Stimulated activated naive CD8-positive, alpha-beta T cell treated with anti-CD3 and anti-CD28 coated beads, Interleukin-15, Interleukin-2, amounts not matched to agents 100 U/mL and 50 U/mL, for 24 hours (primary cell): ENCODE data around the gene CENPT.

Experiments used
- ATAC-seq: fragments of 150-1000 bp; cut with Tn5 transposase; one replicate; pipeline ENCODE4 v1.10.0; 2021
- DNase-seq: peaks from one replicate; pipeline ENCODE4 v3.0.0; 2021

CENPT gene, protein sequence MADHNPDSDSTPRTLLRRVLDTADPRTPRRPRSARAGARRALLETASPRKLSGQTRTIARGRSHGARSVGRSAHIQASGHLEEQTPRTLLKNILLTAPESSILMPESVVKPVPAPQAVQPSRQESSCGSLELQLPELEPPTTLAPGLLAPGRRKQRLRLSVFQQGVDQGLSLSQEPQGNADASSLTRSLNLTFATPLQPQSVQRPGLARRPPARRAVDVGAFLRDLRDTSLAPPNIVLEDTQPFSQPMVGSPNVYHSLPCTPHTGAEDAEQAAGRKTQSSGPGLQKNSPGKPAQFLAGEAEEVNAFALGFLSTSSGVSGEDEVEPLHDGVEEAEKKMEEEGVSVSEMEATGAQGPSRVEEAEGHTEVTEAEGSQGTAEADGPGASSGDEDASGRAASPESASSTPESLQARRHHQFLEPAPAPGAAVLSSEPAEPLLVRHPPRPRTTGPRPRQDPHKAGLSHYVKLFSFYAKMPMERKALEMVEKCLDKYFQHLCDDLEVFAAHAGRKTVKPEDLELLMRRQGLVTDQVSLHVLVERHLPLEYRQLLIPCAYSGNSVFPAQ

DNA sequence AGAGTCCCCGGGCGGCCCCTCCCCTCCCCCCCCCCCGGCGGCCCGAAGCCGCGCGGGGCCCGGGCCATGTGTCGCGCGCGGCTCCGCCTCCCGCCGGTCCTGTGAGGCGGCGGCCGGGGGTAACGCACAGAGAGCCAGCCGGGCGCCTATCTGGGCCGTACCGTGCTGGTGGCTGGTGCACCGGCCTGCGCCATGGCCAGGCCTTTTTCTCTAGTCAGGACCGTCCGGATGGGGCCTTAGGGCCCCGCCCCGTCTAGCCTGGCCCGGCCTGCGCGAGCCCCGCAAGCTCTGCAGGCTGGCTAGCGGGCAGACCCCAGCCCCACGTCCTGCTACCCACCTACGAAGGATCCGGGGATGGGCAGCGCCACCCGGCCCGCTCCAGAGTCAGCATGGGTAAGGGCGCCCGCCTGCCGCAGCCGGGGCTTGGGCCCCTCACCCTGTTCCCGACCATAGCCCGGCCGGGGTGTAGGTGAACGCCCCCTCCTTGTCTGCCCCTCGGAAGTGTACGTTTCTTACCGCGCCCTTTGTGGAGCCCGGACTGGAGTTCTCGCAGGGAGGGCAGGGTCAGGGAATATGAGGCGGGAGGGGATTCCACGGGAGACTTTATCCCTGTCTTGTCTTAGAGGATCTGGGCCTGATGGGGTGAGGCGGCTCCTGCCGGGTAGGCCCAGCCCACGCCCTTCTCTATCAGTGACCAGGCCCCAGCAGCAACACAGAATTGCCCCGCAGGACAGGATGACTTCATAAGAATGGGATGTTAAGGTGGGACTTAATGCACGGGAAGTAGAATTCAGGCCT, at the start of gene CENPT:
TSS of gene CENPT (minus strand) at position 630 of the 798 bp plus-strand sequence. CDS start 13,834 bp downstream, outside the sequence.
- peak; percentile 27 for DNase-seq
- peak; percentile 40 for ATAC-seq

DNA sequence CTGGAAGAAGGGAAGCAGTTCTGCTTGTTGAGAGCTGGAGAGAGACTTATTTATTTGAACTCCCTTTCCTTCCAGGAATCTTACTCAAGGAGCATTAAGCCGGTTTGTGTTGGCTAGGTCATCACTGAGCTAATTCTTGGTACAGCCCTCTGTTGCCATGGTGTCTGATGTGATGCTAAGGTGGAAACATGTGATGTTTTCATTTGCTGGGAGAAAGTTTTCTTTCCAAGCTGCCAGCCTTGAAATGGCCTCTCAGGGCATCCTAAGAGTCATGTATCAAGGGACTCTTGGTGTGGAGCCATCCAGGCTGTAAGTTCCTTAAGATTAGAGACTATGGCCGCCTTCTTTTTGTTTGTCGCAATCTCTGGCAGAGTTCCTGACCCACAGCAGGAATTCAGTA, 49.7 kb upstream of the CENPT start:
- no peak for DNase-seq
- no peak for ATAC-seq

DNA sequence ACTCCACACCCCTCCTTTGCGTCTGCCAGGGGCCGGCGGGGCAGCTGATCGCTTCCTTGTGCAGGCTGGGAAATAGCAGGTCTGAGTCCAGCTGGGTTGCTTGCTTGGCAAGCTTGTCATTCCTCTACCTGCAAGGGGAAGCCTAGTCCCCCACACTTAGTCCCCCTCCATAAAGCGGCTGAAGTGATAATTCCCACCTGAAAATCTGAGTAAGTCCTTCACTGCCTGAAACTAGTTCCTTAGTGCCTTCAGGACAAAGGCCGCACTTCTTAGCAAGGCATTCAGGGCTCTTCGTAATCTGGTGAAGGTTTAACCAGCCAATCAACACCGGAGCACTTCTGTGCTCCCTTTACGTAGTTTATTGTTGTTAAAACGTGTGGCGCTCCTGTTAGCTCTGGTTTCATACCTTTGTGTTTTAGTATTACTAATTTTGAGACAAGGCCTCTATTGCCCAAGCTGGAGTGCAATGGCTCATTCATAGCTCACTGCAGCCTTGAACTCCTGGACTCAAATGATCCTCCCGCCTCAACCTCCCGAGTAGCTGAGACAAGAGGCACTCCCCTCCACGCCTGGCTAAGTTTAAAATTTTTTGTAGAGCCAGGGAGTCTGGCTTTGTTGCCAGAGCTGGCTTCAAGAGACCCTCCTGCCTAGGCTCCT, 46.4 kb upstream of the CENPT start:
- DNase-seq: no peak
- no peak for ATAC-seq

DNA sequence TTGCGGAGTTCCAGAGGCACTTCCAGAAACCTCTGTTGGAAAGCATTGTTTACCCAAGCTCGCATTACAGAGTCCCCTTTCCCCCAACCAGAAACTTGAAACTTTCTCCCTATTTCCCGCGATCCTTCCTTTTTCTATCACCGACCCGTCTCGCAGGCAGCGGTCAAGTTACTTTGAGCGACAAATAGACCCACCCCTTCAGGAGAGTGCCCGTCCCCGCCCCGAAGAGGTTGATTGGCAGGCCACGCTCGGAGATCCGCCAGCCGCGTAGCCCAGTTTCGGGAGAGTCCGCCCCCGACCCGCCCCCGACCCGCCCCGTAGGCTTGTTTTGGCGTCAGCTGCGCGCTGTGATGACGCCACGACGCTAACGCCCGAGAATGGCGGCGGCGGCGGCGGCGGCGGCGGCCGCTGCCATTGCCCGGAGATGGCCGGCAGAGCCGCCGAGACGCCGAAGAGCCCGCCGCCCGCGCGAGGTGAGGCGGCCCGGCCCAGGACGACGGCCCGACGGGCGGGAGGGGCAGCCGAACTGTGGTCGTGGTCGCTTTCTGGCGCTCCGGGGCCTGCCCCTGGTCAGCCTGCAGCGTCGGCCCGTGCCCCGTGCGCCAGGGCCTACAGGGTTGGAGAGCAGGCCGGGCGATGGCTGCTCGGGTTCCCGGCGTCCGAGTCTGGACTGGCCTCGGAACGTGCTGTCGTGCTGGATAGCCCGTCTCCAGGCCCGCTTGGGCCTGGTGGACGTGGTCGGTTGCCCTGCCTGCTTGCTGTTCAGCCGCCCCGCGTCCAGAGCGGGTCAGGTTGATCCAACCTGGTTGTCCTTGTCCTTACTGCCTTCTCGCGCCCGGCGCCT, 45.6 kb upstream of the CENPT start, which contains the start of gene PSKH1:
TSS of gene PSKH1 (plus strand) at position 356 of the 844 bp plus-strand sequence. CDS start 15,496 bp downstream, outside the sequence.
- DNase-seq (peak; percentile 96), ATAC-seq (peak; percentile 98)

DNA sequence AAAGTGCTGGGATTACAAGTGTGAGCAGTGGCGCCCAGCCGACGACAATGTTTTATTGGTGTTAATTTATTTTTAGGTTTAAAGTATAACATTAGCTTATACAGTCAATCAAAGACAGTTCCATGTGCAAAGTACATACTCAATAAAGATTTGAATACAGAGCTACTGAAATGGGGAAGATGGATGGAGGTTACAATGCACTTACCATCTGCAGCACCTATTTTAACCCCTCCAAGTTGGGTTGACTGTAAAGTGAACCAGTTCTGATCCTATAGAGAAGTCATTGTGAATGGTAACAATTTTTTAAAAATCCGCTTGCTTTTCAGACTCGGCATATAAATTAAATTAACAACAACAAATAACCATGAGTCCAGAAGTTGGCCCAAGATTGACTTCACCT, 44.9 kb upstream of the CENPT start:
- no peak for DNase-seq
- no peak for ATAC-seq

DNA sequence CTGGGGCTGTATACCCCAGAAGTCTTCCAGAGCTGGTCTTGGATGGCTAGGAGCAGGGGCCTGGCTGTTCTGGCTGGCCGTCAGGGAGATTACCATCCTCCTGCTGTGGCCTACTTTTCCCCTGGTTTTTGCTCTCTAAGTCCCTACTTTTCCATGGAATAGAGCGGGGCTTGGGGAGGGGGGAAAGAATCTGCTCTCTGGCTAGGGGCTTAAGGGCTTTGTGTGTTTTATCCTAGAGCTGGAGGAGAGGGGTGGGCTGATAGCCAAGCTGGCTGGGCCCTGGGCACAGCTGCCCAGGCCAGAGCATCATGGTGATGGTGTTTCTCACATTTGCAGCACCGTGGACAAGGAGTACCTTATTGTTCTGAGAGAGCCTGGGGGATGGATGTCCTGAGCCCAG, 40.8 kb upstream of the CENPT start:
- DNase-seq: no peak
- ATAC-seq: no peak

DNA sequence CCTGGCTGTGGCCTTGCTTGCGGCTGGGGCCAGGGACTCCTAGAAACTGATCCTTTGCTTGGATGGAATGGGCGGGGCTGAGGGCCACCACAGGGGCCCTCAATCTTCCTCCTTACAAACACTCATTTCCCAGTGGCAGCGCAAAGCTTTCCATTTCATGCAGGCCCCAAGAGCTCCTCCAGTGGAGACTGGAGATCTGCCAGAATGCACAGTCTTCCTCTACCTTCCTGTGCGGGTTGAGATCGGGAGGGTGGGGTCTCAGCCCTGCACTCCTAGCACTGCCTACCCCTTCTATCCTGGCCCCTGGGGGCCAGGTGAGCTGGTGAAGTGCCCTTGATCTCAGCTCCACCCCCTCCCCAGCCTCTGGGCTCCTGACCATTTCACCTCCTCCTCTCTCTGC, 38.9 kb upstream of the CENPT start:
- no peak for ATAC-seq
- DNase-seq: no peak

DNA sequence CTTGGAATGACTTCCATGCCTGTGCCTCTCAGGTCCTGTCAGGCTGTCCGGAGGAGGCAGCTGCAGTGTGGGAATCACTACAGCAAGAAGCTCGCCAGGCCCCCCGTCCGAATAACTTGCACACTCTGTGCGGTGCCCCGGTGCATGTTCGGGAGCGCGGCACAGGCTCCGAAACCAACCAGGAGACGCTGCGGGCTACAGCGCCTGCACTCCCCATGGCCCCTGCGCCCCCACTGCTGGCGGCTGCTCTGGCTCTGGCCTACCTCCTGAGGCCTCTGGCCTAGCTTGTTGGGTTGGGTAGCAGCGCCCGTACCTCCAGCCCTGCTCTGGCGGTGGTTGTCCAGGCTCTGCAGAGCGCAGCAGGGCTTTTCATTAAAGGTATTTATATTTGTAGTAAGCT, 38.5 kb upstream of the CENPT start:
- ATAC-seq (no peak), DNase-seq (no peak)

DNA sequence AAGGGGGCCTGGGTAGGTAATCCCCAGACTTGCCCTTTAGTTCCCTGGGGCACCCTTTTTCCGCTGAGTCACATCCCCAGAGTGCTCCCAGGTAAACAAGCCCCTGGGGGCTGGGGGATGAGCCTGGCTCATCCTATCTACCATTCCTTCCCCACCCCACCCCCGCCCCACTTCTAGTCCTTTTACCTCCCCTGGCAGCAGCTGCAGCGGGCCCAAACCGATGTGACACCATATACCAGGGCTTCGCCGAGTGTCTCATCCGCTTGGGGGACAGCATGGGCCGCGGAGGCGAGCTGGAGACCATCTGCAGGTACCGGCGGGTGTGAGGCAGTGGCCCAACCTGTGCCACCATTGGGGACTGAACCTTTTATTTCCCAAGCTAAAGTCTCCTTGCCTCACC, 38.1 kb upstream of the CENPT start:
- no peak for ATAC-seq
- DNase-seq: no peak

DNA sequence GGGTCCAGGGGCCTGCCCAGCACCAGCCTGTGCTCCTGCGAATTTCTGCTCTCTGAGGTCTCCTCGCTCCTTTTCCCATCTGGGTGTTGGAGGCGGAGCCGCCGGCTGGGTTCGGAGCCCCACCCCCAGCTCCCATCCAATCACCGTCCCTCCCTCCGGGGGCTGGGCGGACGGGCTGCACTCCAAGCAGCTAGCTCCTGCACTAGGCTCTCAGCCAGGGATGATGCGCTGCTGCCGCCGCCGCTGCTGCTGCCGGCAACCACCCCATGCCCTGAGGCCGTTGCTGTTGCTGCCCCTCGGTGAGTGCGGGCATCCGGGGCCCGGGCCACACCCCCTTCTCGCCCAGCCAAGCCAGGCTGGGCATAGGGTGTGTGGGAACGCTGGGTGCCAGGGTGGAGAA, 37.2 kb upstream of the CENPT start, which contains the start of gene NRN1L:
TSS of gene NRN1L (plus strand) at position 202 of the 400 bp plus-strand sequence. CDS start at position 221, 19 bp downstream.
- DNase-seq (no peak), ATAC-seq (no peak)

DNA sequence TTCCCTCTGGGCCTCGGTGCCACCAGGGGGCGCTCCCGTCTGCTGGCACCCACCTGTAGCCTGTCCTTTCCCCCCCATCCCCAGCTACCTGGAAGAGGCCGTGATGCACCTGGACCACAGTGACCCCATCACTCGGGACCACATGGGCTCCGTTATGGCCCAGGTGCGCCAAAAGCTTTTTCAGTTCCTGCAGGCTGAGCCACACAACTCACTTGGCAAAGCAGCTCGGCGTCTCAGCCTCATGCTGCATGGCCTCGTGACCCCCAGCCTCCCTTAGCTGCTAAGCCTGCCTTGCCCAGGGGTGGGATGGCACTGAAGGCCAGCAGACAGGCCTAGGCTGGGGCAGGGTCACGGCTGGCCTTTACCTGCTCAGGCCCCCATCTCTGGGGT, 36.4 kb upstream of the CENPT start:
- ATAC-seq: peak; percentile 65
- DNase-seq: peak; percentile 84

DNA sequence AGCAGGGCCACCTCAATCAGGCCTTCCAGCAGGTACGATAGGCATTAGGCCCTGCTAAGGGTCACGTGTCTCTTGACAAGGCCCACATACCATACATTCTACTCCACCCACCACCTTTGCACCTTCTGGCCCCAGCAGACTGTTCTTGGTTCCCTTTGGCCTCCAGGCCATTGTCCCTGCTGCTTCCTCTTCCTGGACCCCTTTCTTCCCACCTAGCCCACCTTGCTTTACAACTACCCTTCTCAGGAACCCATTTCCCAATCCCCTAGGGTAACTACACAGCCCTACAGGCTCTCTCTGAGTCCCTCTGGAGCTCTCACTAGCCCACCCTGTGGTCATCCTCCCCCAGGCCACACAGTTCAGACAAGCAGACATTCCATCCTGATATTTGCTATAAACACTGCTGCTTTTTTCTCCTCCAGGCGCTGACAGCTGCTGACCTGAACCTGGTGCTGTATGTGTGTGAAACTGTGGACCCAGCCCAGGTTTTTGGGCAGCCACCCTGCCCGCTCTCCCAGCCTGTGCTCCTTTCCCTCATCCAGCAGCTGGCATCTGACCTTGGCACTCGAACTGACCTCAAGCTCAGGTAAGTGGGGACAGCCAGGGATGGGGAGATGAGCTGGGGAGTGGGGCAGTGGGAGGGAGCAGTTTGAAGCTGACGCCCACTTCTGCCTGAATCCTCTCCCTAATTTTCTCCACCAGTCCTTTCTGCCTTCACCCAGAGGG, 35.8 kb upstream of the CENPT start:
- DNase-seq (no peak), ATAC-seq (no peak)

DNA sequence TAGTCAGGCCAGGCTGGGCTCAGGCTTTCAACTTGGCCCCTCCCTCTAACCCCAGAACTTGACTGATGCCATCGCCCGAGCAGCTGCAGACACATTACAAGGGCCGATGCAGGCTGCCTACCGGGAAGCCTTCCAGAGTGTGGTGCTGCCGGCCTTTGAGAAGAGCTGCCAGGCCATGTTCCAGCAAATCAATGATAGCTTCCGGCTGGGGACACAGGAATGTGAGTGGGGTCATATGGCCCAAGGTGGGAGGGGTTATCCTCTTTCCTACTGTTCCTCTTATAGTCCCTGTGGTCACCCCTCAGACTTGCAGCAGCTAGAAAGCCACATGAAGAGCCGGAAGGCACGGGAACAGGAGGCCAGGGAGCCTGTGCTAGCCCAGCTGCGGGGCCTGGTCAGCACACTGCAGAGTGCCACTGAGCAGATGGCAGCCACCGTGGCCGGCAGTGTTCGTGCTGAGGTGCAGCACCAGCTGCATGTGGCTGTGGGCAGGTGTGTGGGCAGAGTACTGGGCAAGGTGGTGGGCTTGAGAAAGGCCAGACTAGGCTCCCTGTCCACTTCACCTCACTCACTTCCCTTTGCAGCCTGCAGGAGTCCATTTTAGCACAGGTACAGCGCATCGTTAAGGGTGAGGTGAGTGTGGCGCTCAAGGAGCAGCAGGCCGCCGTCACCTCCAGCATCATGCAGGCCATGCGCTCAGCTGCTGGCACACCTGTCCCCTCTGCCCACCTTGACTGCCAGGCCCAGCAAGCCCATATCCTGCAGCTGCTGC, 35.1 kb upstream of the CENPT start:
- ATAC-seq (no peak), DNase-seq (no peak)

DNA sequence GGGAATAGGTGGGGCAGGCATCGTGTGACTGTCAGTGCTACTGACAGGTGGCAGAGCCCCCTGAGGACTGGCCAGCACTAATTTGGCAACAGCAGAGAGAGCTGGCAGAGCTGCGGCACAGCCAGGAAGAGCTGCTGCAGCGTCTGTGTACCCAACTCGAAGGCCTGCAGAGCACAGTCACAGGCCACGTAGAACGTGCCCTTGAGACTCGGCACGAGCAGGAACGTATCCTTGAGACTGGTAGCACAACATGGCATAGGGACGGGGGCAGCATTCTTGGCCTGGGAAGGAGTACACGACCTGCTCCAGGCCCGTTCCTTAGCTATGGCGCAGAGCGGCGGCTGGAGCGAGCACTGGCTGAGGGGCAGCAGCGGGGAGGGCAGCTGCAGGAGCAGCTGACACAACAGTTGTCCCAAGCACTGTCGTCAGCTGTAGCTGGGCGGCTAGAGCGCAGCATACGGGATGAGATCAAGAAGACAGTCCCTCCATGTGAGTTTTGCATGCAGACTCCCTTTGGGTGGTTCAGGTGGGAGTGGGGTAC, 34.2 kb upstream of the CENPT start:
- no peak for ATAC-seq
- no peak for DNase-seq

DNA sequence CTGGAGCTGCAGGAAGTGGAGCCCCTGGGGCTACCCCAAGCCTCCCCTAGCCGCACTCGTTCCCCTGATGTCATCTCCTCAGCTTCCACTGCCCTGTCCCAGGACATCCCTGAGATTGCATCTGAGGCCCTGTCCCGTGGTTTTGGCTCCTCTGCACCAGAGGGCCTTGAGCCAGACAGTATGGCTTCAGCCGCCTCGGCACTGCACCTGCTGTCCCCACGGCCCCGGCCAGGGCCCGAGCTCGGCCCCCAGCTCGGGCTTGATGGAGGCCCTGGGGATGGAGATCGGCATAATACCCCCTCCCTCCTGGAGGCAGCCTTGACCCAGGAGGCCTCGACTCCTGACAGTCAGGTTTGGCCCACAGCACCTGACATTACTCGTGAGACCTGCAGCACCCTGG, 33.1 kb upstream of the CENPT start:
- ATAC-seq (no peak), DNase-seq (no peak)

DNA sequence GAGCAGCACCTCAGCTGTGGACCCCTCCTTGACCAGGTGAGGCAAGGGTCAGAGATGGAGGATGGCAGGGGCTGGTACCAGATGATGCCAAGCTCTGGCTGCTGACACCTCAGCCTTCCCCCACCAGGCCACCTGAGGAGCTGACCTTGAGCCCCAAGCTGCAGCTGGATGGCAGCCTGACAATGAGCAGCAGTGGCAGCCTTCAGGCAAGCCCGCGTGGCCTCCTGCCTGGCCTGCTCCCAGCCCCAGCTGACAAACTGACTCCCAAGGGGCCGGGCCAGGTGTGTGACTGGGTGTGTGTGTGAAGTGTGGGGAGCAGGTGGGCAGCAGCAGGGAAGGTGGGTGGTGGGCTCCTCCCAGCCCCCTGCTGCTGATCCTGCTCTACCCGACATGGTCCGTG, 32.4 kb upstream of the CENPT start:
- DNase-seq (no peak), ATAC-seq (no peak)

DNA sequence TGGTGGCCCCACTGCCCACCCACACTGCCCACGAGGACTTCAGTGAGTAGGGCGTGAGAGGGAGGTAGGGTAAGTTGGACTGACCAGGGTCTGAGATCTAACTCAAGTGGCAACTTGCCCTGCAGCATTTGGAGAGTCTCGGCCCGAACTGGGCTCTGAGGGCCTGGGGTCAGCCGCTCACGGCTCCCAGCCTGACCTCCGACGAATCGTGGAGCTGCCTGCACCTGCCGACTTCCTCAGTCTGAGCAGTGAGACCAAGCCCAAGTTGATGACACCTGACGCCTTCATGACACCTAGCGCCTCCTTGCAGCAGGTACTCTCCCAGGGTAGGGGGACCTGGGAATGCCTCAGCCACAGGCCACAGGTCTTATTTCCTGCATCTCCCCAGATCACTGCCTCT, 32.0 kb upstream of the CENPT start:
- DNase-seq: no peak
- ATAC-seq: no peak

DNA sequence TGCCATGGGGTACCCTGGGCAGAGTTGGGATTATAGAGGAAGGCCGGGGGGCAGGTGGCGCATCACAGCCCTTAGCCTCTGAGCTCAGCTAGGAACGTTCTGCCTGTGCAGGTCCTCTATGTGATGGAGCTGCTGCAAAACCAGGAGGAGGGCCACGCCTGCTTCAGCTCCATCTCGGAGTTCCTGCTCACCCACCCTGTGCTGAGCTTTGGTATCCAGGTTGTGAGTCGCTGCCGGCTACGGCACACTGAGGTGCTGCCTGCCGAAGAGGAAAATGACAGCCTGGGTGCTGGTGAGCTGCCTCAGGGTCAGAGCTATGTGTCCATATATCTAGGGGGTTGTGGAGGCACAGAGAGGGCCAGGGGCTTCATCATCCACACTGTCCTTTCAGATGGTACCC, 31.4 kb upstream of the CENPT start:
- no peak for DNase-seq

DNA sequence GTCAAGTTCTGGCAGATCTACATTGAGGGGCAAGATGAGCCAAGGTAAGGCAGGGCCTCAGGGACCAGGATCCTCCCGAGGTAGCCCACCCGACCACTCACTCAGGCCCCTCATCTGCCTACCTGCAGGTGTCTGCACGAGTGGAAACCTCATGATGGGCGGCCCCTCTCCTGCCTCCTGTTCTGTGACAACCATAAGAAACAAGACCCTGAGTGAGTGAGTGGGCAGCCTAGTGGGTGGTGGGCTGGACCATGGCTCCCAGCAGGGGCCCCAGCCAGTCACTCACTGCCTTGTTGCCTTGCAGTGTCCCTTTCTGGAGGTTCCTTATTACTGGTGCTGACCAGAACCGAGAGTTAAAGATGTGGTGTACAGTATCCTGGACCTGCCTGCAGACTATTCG, 30.7 kb upstream of the CENPT start:
- no peak for ATAC-seq
- DNase-seq: no peak

More for the DNA sequence above, 31.4 kb upstream of the CENPT start:
- ATAC-seq: no peak

DNA sequence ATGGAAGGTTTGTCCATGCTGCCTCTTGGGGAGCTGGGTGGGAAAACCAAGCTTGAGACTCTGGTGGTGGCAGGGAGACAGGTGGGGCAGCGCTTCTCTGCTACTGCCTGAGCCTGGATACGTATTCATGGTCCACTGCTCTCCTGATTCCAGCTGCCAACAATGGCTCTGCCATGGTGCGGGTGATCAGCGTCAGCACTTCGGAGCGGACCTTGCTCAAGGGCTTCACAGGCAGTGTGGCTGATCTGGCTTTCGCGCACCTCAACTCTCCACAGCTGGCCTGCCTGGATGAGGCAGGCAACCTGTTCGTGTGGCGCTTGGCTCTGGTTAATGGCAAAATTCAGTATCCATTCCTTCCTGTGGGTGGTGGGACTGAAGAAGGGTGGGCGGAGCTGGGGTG, 29.6 kb upstream of the CENPT start:
- ATAC-seq (no peak), DNase-seq (no peak)
